Pancreas (tissue), 10 donors: ENCODE data around the gene LRRTM3. TPM values are rescaled to one million over a fixed set of nuclear protein-coding genes. Genes with fewer than 3 reads are reported as not detected.

Source experiments
- ATAC-seq, 4 donors: fragments of 200-7000 bp; cut with Tn5 transposase; one replicate each; pipeline versions ENCODE4 v1.8.0 to v1.9.1; 2020; ENCODE audit warnings: mild to moderate bottlenecking in 4 of 4, moderate library complexity in 4 of 4
- DNase-seq, 6 donors: peaks; one replicate each; pipeline ENCODE4 v3.0.0-alpha.2; 2020
- FAIRE-seq: peaks from 2 replicates; lab custom pipeline; 2012; peaks lifted over from hg19 to GRCh38; lab: Jason Lieb, UNC
- H3K27ac ChIP-seq, 4 donors: fragments of 200-600 bp; sonication (generic); 1 replicate in 3 of 4; 2 replicates in 1 of 4; pipeline versions ENCODE4 v1.5.0 to v1.8.0; 2020
- H3K27me3 ChIP-seq, 4 donors: fragments of 200-600 bp; one replicate each; pipeline ENCODE4 v1.8.0; 2021
- H3K36me3 ChIP-seq, 3 donors: fragments of 200-600 bp; sonication (generic) in 1 of 3; one replicate each; pipeline versions ENCODE4 v1.5.0 to v1.8.0; 2020 to 2021
- H3K4me1 ChIP-seq, 3 donors: fragments of 200-600 bp; one replicate each; pipeline ENCODE4 v1.8.0; 2021
- H3K4me3 ChIP-seq, 4 donors: fragments of 200-600 bp; sonication (generic) in 2 of 4; one replicate each; pipeline versions ENCODE4 v1.5.0 to v1.8.0; 2020 to 2021
- H3K9me3 ChIP-seq, 4 donors: fragments of 200-600 bp; one replicate each; pipeline ENCODE4 v1.8.0; 2021
- CTCF ChIP-seq, 4 donors: fragments of 200-600 bp; sonication (generic) in 3 of 4; IDR thresholded peaks; one replicate each; pipeline versions ENCODE4 v1.5.0 to v1.8.0; 2021; ENCODE audit warnings: antibody characterized with exemption in 4 of 4
- WGBS, 2 donors: extraction: QIAGEN DNeasy Blood & Tissue Kit; methylation state at CpG; one replicate each; pipeline ENCODE4 v1.1.7; 2013; 5-methylcytosine and 5-hydroxymethylcytosine counted together
- intact Hi-C, 3 donors: fragments of 100-400 bp; cut with DNase I; formaldehyde crosslinking; loops; one replicate each; pipeline versions ENCODE4 v1.11.1 to v1.14.2; 2022
- polyA plus RNA-seq, 2 donors: library from polyadenylated mRNA; stranded (reverse); fragments of 200-250 nt; gene quantifications; one replicate each; pipeline ENCODE4 v1.2.3, GENCODE V29; 2013
- total RNA-seq, 6 donors: library from RNA; stranded (reverse); fragmentation: NEBNext Ultra II Directional in 4 of 6; extraction: Animal tissue kit (Norgen Biotek cat#: 25700) in 4 of 6; gene quantifications; one replicate each; pipeline versions ENCODE4 v1.2.1 to v1.2.4, GENCODE V29; 2021 to 2023
- donor health status: healthy with polysubstance abuse.
- donor health status: DM: no; HTN: no; CAD: no; lungs with moderate emphysema.
- donor health status: DM: no; HTN: no; CAD: no.
- donor health status: control.
- donor health status: control.
- donor health status: Bipolar disorder and iron deficiency.
- donor health status: DM: yes; HTN: yes; CAD: no.
- donor health status: DM: no; HTN: no; CAD: no.
- donor health status: DM: no; HTN: no; CAD: no.
- donor health status: DM: yes; HTN: yes; CAD: no.

LRRTM3 gene
- total RNA-seq (under 1 TPM; 0.25 to 0.95 (median 0.63) TPM), polyA plus RNA-seq (1 to 10 TPM in 1 of 2 donors, under 1 TPM in 1; 0.72 to 2.5 TPM)

- intact Hi-C loops = no loop called here
- 6% methylated on average over 16 of the region's 16 CpGs for WGBS, 2 donors
- ATAC-seq (peak; percentile 85 to 99 (median 98)), DNase-seq (peak in 4 of 6 donors; percentile 37 to 54 (median 38)), FAIRE-seq (no peak)
- Histone ChIP-seq H3K4me1 (peaks cover 0 to 3% (median 0%) of the 10 kb centered on the region in 3 donors), H3K9me3 (no peaks in the 10 kb centered on the region), H3K27ac (no peak within 1 kb of the TSS), H3K4me3 (no peak within 1 kb of the TSS), H3K27me3 (peaks cover 3 to 16% (median 4%) of the 10 kb centered on the region in 4 donors), H3K36me3 (no peaks in the 10 kb centered on the region)
- peak; percentile 45 to 58 (median 46) for TF ChIP-seq CTCF (IDR thresholded peaks at IDR 0.05)
Observed at GRCh38 chr10:66925896-66926715, at the start of gene LRRTM3. LRRTM3 (plus strand) TSS chr10:66926036.

- TF ChIP-seq CTCF (IDR thresholded peaks at IDR 0.05) = no peak
- FAIRE-seq (no peak), DNase-seq (no peak), ATAC-seq (no peak)
- Histone ChIP-seq H3K4me1 (no peaks in the 10 kb centered on the region), H3K4me3 (no peak overlapping the region), H3K27me3 (no peaks in the 10 kb centered on the region), H3K27ac (no peak overlapping the region), H3K36me3 (no peaks in the 10 kb centered on the region), H3K9me3 (no peaks in the 10 kb centered on the region)
- intact Hi-C loops = no loop called here
- 47 to 67% methylated on average over 2 of the region's 2 CpGs for WGBS, 2 donors
Observed at GRCh38 chr10:66877361-66877760, 48.5 kb upstream of the LRRTM3 start.

GRCh38 chr10:66880292-66880691, 45.5 kb upstream of the LRRTM3 start:
- H3K4me3 ChIP-seq = no peak overlapping the region
- H3K4me1 ChIP-seq = no peaks in the 10 kb centered on the region
- 14 to 27% methylated on average over 1 of the region's 1 CpG for WGBS, 2 donors
- H3K9me3 ChIP-seq = no peaks in the 10 kb centered on the region
- DNase-seq (no peak), ATAC-seq (no peak), FAIRE-seq (no peak)
- H3K36me3 ChIP-seq = no peaks in the 10 kb centered on the region
- TF ChIP-seq CTCF (IDR thresholded peaks at IDR 0.05) = no peak
- H3K27me3 ChIP-seq = no peaks in the 10 kb centered on the region
- H3K27ac ChIP-seq = no peak overlapping the region
- intact Hi-C loops = no loop called here

GRCh38 chr10:66880826-66881225, 45.0 kb upstream of the LRRTM3 start:
- intact Hi-C loops = no loop called here
- Histone ChIP-seq H3K4me1 (no peaks in the 10 kb centered on the region), H3K27ac (no peak overlapping the region), H3K9me3 (no peaks in the 10 kb centered on the region), H3K27me3 (no peaks in the 10 kb centered on the region), H3K36me3 (no peaks in the 10 kb centered on the region), H3K4me3 (no peak overlapping the region)
- DNase-seq = no peak
- TF ChIP-seq CTCF (IDR thresholded peaks at IDR 0.05) = no peak
- ATAC-seq = no peak
- 82 to 94% methylated on average over 2 of the region's 2 CpGs for WGBS, 2 donors
- FAIRE-seq = no peak

GRCh38 chr10:66881814-66882213, 44.0 kb upstream of the LRRTM3 start:
- Histone ChIP-seq H3K27ac (no peak overlapping the region), H3K9me3 (no peaks in the 10 kb centered on the region), H3K36me3 (no peaks in the 10 kb centered on the region), H3K4me3 (no peak overlapping the region), H3K27me3 (no peaks in the 10 kb centered on the region), H3K4me1 (no peaks in the 10 kb centered on the region)
- 59 to 76% methylated on average over 3 of the region's 3 CpGs for WGBS, 2 donors
- no peak for ATAC-seq
- no peak for TF ChIP-seq CTCF (IDR thresholded peaks at IDR 0.05)
- intact Hi-C loops = no loop called here
- no peak for FAIRE-seq
- no peak for DNase-seq
